Heart right ventricle (tissue), 16 donors: ENCODE data around the gene SHROOM2. TPM values are rescaled to one million over a fixed set of nuclear protein-coding genes. Genes with fewer than 3 reads are reported as not detected.
A peak's percentile ranks its signal among the peaks of the same experiment; 100 is the strongest.

Experiments used
- ATAC-seq, 8 donors: fragments of 200-7000 bp; cut with Tn5 transposase; one replicate each; pipeline ENCODE4 v1.9.1; 2020; ENCODE audit warnings: mild to moderate bottlenecking in 8 of 8, moderate library complexity in 8 of 8, moderate number of reproducible peaks in 1 of 8
- DNase-seq, 2 donors: peaks; one replicate each; pipeline ENCODE4 v3.0.0-alpha.2; 2020
- H3K27ac ChIP-seq, 10 donors: fragments of 200-600 bp; sonication (generic) in 2 of 10; one replicate each; pipeline versions ENCODE4 v1.5.0 to v1.8.0; 2020 to 2022; ENCODE audit warnings: mild to moderate bottlenecking in 3 of 10
- H3K27me3 ChIP-seq, 7 donors: fragments of 200-600 bp; one replicate each; pipeline ENCODE4 v1.8.0; 2021 to 2022; ENCODE audit warnings: mild to moderate bottlenecking in 2 of 7
- H3K36me3 ChIP-seq, 9 donors: fragments of 200-600 bp; sonication (generic) in 1 of 9; one replicate each; pipeline versions ENCODE4 v1.5.0 to v1.8.0; 2020 to 2022; ENCODE audit warnings: mild to moderate bottlenecking in 2 of 9
- H3K4me1 ChIP-seq, 9 donors: fragments of 200-600 bp; sonication (generic) in 1 of 9; one replicate each; pipeline versions ENCODE4 v1.5.0 to v1.8.0; 2020 to 2022; ENCODE audit warnings: mild to moderate bottlenecking in 4 of 9
- H3K4me3 ChIP-seq, 10 donors: fragments of 200-600 bp; sonication (generic) in 2 of 10; one replicate each; pipeline versions ENCODE4 v1.5.0 to v1.8.0; 2020 to 2022; ENCODE audit warnings: mild to moderate bottlenecking in 7 of 10, moderate library complexity in 2 of 10
- H3K9me3 ChIP-seq, 11 donors: fragments of 200-600 bp in 10 of 11; sonication (generic) in 2 of 11; one replicate each; pipeline versions ENCODE4 v1.5.0 to v1.8.0; 2013 to 2022; ENCODE audit warnings: mild to moderate bottlenecking in 2 of 11, control low read depth in 1 of 11, moderate library complexity in 1 of 11
- WGBS, 2 donors: extraction: QIAGEN DNeasy Blood & Tissue Kit; methylation state at CpG; one replicate each; pipeline ENCODE4 v1.1.7; 2013; ENCODE audit warnings: inconsistent platforms in 1 of 2; 5-methylcytosine and 5-hydroxymethylcytosine counted together
- intact Hi-C, 10 donors: fragments of 100-400 bp; cut with DNase I; formaldehyde crosslinking; loops; one replicate each; pipeline versions ENCODE4 v1.11.1 to v1.14.2; 2022
- polyA plus RNA-seq, 2 donors: library from polyadenylated mRNA; stranded (reverse); fragments of 200-250 nt; gene quantifications; one replicate each; pipeline ENCODE4 v1.2.3, GENCODE V29; 2013
- total RNA-seq, 10 donors: library from RNA; stranded (reverse); fragmentation: NEBNext Ultra II Directional in 3 of 10; extraction: Animal tissue kit (Norgen Biotek cat#: 25700) in 3 of 10; gene quantifications; one replicate each; pipeline versions ENCODE4 v1.2.1 to v1.2.4, GENCODE V29; 2021 to 2023
- TF ChIP-seq, protein P1 (sequence below), 9 donors: fragments of 200-600 bp; sonication (generic) in 2 of 9; IDR thresholded peaks; one replicate each; pipeline versions ENCODE4 v1.5.0 to v1.8.0; 2021 to 2022; ENCODE audit warnings: antibody characterized with exemption in 9 of 9, mild to moderate bottlenecking in 5 of 9, moderate library complexity in 1 of 9
- donor health status: Arrhythmogenic right ventricular cardiomyopathy.
- donor health status: ischemic (EF 13 %, LVEDD 7.1; RV severe dilation, severe dysfunction).
- donor health status: healthy with polysubstance abuse.
- donor health status: DM: no; HTN: yes; CAD: no.
- donor health status: DM: no; HTN: no; CAD: no.
- donor health status: ischemic (EF 25% LVEDD 6.9; RV normal size, moderate dysfunction).
- donor health status: ischemic (EF 25% LVEDD 5.7; RV mildly dilated, moderate dysfunction).
- donor health status: healthy.
- donor health status: DM: yes; HTN: yes; CAD: no.
- donor health status: Ischemic cardiomyopathy.
- donor health status: ischemic (EF 35%, LVEDD 5.7; RV mildly dilated, moderate dysfunction).
- donor health status: nonischemic (EF 11% LVEDD 7.7; RV severe dilation, severe dysfunction).
- donor health status: DM: yes; HTN: yes; CAD: no.
- donor health status: PGD.
- donor health status: ischemic (EF 29% LVEDD 5.4; RV normal size, mild dysfunction).
- donor health status: nonischemic (EF 23%, LVEDD 6.1; RV moderate dilation, normal function).

Gene SHROOM2
- total and polyA plus RNA-seq, 12 donors = 0.13 to 1.7 (median 0.44) TPM

DNA sequence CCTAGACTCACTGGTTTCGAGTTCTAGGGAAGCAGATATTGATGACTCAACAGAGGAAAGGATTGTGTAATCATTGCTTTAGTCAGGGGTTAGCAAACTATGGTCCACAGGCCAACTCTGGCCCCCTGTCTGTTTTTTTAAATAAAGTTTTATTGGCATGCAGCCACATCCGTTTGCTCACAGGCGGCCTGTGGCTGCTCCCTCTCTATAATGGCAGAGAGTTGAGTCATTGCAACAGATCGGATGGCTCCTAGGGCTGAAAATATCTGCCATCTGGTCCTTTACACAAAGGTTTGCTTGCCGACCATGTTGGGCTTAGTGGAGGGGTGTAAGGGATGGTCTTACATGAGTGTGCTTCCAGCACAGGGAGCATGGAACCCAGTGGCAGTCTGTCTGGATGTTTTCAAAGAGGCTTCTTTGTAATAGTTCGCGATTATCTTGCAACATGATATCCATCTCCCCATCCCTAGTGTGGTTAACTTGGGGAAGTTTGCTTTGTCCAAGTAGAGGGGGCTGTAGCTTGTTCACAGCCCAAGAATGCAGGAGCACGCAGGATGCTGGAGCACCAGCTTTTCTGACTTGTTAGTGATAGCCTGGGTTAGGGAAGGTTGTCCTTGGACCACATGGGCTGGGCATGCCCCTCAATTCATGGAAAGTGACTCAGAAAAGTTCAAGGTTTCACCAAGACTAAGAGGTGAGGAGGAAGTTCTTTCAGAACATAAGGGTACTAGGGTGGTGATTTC is 121.6 kb downstream of the SHROOM2 start:
- Histone ChIP-seq H3K4me1 (peaks cover 0 to 6% (median 0%) of the 10 kb centered on the region in 9 donors), H3K27ac (no peak overlapping the region), H3K36me3 (no peaks in the 10 kb centered on the region), H3K9me3 (no peaks in the 10 kb centered on the region), H3K4me3 (no peak overlapping the region), H3K27me3 (peaks cover 0 to 32% (median 0%) of the 10 kb centered on the region in 7 donors)
- 89 to 94% methylated on average over 8 of the region's 8 CpGs for WGBS, 2 donors
- ATAC-seq = no peak
- TF ChIP-seq, protein P1, sequence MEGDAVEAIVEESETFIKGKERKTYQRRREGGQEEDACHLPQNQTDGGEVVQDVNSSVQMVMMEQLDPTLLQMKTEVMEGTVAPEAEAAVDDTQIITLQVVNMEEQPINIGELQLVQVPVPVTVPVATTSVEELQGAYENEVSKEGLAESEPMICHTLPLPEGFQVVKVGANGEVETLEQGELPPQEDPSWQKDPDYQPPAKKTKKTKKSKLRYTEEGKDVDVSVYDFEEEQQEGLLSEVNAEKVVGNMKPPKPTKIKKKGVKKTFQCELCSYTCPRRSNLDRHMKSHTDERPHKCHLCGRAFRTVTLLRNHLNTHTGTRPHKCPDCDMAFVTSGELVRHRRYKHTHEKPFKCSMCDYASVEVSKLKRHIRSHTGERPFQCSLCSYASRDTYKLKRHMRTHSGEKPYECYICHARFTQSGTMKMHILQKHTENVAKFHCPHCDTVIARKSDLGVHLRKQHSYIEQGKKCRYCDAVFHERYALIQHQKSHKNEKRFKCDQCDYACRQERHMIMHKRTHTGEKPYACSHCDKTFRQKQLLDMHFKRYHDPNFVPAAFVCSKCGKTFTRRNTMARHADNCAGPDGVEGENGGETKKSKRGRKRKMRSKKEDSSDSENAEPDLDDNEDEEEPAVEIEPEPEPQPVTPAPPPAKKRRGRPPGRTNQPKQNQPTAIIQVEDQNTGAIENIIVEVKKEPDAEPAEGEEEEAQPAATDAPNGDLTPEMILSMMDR (IDR thresholded peaks at IDR 0.05) = no peak
- DNase-seq = no peak
- intact Hi-C loops = no loop called here

DNA sequence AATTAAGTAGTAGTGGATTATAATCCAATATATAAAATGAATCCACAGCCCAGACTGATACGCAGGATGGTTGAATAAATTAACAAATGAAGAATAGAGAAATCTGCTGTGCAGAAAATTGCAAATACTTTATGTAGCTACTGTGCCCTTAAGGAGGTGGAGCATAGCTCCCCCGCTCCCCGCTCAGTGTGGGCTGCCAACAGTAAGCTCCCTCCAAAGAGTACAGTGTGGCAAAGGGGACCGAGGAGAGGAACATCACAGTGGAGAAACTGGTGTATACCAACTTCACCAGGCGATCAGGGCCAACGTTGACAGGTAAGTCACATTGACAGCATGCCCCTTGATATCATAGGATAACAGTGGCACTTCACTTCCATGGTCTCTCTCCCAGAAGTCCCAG is 123.0 kb downstream of the SHROOM2 start:
- Histone ChIP-seq H3K4me1 (peaks cover 0 to 6% (median 0%) of the 10 kb centered on the region in 9 donors), H3K36me3 (no peaks in the 10 kb centered on the region), H3K27me3 (peaks cover 0 to 32% (median 0%) of the 10 kb centered on the region in 7 donors), H3K9me3 (no peaks in the 10 kb centered on the region), H3K4me3 (no peak overlapping the region), H3K27ac (no peak overlapping the region)
- ATAC-seq (no peak), DNase-seq (no peak)
- TF ChIP-seq, protein P1 (IDR thresholded peaks at IDR 0.05) = no peak
- WGBS, 2 donors = 91 to 93% methylated on average over 6 of the region's 6 CpGs
- intact Hi-C loops = no loop called here

DNA sequence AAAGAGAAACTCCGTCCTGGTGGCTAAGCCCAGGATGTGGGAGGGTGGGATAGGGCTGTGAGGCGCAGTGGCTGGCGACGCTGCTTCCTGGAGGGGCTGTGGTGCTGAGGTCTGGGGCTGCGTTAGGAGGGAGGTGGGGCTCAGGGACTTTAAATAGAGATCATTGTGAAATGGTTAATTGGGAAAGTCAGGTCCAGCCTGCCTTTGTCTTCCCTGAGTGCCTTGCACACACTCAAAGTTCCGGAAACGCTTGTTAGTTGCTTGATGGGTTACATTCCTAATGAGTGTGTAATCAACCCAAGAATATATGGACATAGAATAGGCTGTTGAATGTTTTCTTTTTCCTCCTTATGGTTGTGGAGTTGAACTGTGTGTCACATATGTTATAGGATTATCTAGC is 125.3 kb downstream of the SHROOM2 start:
- Histone ChIP-seq H3K27ac (no peak overlapping the region), H3K36me3 (no peaks in the 10 kb centered on the region), H3K4me3 (no peak overlapping the region), H3K9me3 (no peaks in the 10 kb centered on the region), H3K4me1 (peaks cover 0 to 6% (median 0%) of the 10 kb centered on the region in 9 donors), H3K27me3 (peaks cover 0 to 52% (median 0%) of the 10 kb centered on the region in 7 donors)
- intact Hi-C loops = no loop called here
- ATAC-seq (peak in 1 of 8 donors; percentile 28), DNase-seq (no peak)
- WGBS, 2 donors = 62 to 63% methylated on average over 7 of the region's 7 CpGs
- TF ChIP-seq, protein P1 (IDR thresholded peaks at IDR 0.05) = no peak

DNA sequence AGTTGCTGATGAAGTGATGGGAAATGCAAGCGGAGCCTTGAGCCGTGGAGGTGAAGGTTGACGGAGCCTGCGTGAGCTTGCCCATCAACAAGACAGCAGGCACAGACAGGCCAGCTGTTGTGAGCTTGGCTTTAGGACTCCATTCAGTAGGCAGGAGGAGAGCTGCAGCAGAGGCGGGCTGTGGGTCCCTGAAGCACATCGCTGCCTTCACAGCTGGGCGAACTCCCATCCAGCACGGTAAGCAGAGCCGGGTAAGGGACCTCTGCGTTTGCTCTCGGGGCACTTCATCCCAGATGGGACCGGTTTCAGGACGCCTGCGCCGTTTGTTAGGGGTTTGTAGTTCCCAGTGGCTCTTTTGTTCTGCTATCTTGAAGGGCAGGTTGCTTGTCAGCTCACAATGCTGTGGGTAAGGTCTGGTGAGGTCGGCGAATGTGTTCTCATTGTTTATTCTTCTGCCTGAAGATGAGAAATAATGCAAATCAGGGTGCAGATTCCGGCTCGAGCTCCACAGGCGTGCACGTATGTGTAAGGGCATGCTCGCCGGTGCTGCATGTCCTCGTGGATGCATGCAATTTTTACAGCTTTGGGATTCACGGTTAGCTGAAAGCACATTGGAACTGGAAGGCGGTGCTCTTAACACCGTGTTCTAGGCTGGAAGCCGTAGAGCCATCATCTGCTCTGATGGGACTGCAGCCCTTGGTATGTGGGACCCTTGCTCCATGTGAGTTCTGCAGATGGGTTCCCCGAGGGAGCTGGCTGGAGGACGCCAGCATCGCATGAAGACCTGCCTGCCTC is 126.3 kb downstream of the SHROOM2 start:
- H3K9me3 ChIP-seq = no peaks in the 10 kb centered on the region
- peaks cover 0 to 42% (median 0%) of the 10 kb centered on the region in 7 donors for H3K27me3 ChIP-seq
- WGBS, 2 donors = 48 to 50% methylated on average over 30 to 31 of the region's 31 CpGs
- H3K4me1 ChIP-seq = peaks cover 0 to 6% (median 0%) of the 10 kb centered on the region in 9 donors
- DNase-seq = no peak
- intact Hi-C loops = no loop called here
- H3K36me3 ChIP-seq = no peaks in the 10 kb centered on the region
- TF ChIP-seq, protein P1 (IDR thresholded peaks at IDR 0.05) = no peak
- no peak for ATAC-seq
- no peak overlapping the region for H3K4me3 ChIP-seq
- H3K27ac ChIP-seq = no peak overlapping the region
